Kidney (tissue), 14 donors: Measurements from ENCODE around the gene CSNK2A2. TPM values are rescaled to one million over a fixed set of nuclear protein-coding genes. Genes with fewer than 3 reads are reported as not detected.
A peak's percentile ranks its signal among the peaks of the same experiment; 100 is the strongest.

Experiments used
- DNase-seq, 5 donors: peaks; one replicate each; pipeline ENCODE4 v3.0.0-alpha.2; 2013 to 2020
- FAIRE-seq: peaks from 2 replicates; lab custom pipeline; 2012; peaks lifted over from hg19 to GRCh38; lab: Jason Lieb, UNC
- H3K27ac ChIP-seq, 2 donors: one replicate each; pipeline ENCODE4 v1.7.0; 2013; ENCODE audit warnings: low read depth in 2 of 2, low read length in 2 of 2, inconsistent platforms in 1 of 2
- H3K27me3 ChIP-seq: one replicate; pipeline ENCODE4 v1.7.1; 2013; ENCODE audit warnings: low read length, inconsistent platforms; ENCODE audit not compliant: control insufficient read depth, insufficient read depth
- H3K36me3 ChIP-seq, 3 donors: one replicate each; pipeline versions ENCODE4 v1.7.0 to v1.7.1; 2013; ENCODE audit warnings: low read length in 3 of 3, control low read depth in 1 of 3, inconsistent platforms in 1 of 3; ENCODE audit not compliant: insufficient read depth in 3 of 3, control insufficient read depth in 2 of 3
- H3K4me1 ChIP-seq, 3 donors: one replicate each; pipeline versions ENCODE4 v1.7.0 to v1.7.1; 2013; ENCODE audit warnings: low read length in 3 of 3, inconsistent platforms in 1 of 3, low read depth in 1 of 3; ENCODE audit not compliant: control insufficient read depth in 2 of 3, insufficient read depth in 2 of 3
- H3K4me3 ChIP-seq, 3 donors: one replicate each; pipeline versions ENCODE4 v1.7.0 to v1.8.1; 2013; ENCODE audit warnings: low read length in 3 of 3, control low read depth in 1 of 3, inconsistent platforms in 1 of 3
- H3K9ac ChIP-seq, 3 donors: one replicate each; pipeline versions ENCODE4 v1.7.0 to v1.7.1; 2013; ENCODE audit warnings: low read length in 3 of 3, control low read depth in 1 of 3, inconsistent platforms in 1 of 3
- H3K9me3 ChIP-seq, 3 donors: one replicate each; pipeline versions ENCODE4 v1.7.0 to v1.7.1; 2013; ENCODE audit warnings: low read length in 3 of 3, control low read depth in 1 of 3, inconsistent platforms in 1 of 3; ENCODE audit not compliant: control insufficient read depth in 2 of 3, insufficient read depth in 1 of 3
- intact Hi-C: fragments of 100-400 bp; cut with DNase I; formaldehyde crosslinking; loops from one replicate; pipeline ENCODE4 v1.11.1; 2022
- polyA plus RNA-seq: library from polyadenylated mRNA; stranded (reverse); fragments of 350-450 nt; fragmentation: Illumina TruSeq; extraction: RNeasy Lipid Tissue Mini Kit (QIAGEN cat#74804); gene quantifications from one replicate; pipeline ENCODE4 v1.2.3, GENCODE V29; 2014; ENCODE audit warnings: low read depth, low replicate concordance; ENCODE audit not compliant: insufficient read depth
- total RNA-seq: library from RNA; stranded (reverse); fragmentation: NEBNext Ultra II Directional; extraction: Animal tissue kit (Norgen Biotek cat#: 25700); gene quantifications from one replicate; pipeline ENCODE4 v1.2.1, GENCODE V29; 2021
- TF ChIP-seq, protein P1 (sequence below): IDR thresholded peaks from 3 replicates; pipeline ENCODE4 v1.5.1; 2012; ENCODE audit warnings: mild to moderate bottlenecking, moderate library complexity, borderline replicate concordance; ENCODE audit not compliant: insufficient read depth; ENCODE audit errors: extremely low read depth
- donor health status: control.
- donor health status: control.
- donor health status: control.
- donor health status: control.
- donor health status: control.
- donor health status: DM: yes; HTN: yes; CAD: no.
- donor health status: Normal renal cell carcinoma (clear cell type).

CSNK2A2 gene
- total and polyA plus RNA-seq, 2 donors from 2014 or later: 26.7 to 55.3 TPM

DNA sequence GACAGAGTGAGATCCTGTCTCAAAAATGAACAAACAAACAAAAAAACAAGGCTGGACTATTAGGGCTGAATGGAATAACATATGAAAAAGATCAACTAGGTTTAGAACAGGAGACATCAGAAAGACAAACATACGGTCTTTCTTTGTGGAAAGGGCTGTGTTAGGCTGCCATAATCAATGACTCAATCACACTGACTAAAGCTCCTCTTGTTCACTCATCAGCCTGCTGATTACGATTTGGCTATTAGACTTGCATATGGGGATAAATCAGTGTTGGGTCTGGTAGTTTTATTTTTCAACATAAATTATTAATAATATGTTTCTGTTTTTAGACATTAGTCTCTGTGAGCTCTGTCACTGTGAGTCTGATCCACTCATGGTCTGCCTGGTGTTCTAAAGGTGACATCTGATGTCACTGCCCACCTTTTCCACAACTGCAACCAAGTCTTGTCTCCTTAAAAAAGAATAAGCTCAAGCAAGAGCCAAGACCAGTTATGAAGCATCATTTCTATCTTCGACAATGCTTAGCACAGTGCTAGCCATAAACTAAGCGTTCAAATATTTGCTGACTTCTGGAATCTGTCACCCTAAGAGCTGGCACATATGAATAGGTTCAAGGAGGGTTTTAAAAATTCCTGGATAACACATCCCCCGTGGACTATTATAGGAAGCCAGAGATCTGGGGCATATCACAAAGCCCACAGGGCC, 79.0 kb downstream of the CSNK2A2 start:
- H3K36me3 ChIP-seq: peaks cover 16 to 23% (median 21%) of the 10 kb centered on the region in 3 donors
- no peak overlapping the region for H3K4me3 ChIP-seq
- no peaks in the 10 kb centered on the region for H3K9me3 ChIP-seq
- TF ChIP-seq, protein P1, sequence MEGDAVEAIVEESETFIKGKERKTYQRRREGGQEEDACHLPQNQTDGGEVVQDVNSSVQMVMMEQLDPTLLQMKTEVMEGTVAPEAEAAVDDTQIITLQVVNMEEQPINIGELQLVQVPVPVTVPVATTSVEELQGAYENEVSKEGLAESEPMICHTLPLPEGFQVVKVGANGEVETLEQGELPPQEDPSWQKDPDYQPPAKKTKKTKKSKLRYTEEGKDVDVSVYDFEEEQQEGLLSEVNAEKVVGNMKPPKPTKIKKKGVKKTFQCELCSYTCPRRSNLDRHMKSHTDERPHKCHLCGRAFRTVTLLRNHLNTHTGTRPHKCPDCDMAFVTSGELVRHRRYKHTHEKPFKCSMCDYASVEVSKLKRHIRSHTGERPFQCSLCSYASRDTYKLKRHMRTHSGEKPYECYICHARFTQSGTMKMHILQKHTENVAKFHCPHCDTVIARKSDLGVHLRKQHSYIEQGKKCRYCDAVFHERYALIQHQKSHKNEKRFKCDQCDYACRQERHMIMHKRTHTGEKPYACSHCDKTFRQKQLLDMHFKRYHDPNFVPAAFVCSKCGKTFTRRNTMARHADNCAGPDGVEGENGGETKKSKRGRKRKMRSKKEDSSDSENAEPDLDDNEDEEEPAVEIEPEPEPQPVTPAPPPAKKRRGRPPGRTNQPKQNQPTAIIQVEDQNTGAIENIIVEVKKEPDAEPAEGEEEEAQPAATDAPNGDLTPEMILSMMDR: no peak
- intact Hi-C loops: no loop called here
- H3K9ac ChIP-seq: no peak overlapping the region
- no peaks in the 10 kb centered on the region for H3K27me3 ChIP-seq
- H3K27ac ChIP-seq: no peak overlapping the region
- H3K4me1 ChIP-seq: peaks cover 5 to 20% (median 17%) of the 10 kb centered on the region in 3 donors
- FAIRE-seq (no peak), DNase-seq (peak in 1 of 5 donors; percentile 4)

DNA sequence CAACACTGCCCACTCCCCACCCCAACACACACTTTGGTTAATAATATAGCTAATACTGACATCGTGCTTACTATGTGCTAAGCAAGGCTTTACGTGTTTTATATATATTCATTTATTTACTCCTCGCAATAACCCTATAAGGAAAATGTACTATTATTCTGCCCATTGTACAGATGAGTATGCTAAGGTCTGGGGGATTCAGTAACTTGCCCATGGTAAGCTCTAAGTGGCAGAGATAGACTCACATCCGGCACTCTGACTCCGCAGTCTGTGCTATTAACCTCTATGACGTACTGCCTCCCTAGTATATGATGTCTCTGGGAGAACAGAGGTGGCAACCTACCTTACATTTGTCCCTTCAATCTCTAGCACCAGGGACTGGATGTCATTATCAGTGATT, 81.4 kb downstream of the CSNK2A2 start:
- no peaks in the 10 kb centered on the region for H3K9me3 ChIP-seq
- intact Hi-C loops: no loop called here
- DNase-seq: peak in 1 of 5 donors; percentile 5
- no peak for FAIRE-seq
- peaks cover 18 to 29% (median 26%) of the 10 kb centered on the region in 3 donors for H3K36me3 ChIP-seq
- H3K27me3 ChIP-seq: no peaks in the 10 kb centered on the region
- no peak overlapping the region for H3K27ac ChIP-seq
- peaks cover 2 to 13% (median 11%) of the 10 kb centered on the region in 3 donors for H3K4me1 ChIP-seq
- no peak overlapping the region for H3K9ac ChIP-seq
- TF ChIP-seq, protein P1: no peak
- H3K4me3 ChIP-seq: no peak overlapping the region

DNA sequence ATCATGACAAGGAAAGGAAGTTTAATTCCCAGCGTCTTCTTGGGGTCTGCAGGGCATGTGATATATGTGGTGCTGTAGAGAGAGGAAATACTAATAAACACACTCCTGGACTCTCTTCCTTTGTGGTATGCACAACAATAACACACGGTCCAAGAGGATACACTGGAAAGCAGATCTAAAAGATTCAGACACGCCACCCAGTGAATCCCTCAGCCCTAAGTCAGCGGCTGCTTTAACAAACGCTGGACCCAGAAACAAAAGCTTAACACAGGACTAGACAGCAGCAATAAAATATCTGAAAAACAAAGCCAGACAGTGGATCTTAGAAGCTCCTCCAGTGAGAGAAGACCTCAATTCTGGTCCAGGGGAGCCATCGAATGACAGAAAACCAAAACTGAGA, 81.8 kb downstream of the CSNK2A2 start:
- Histone ChIP-seq H3K9ac (no peak overlapping the region), H3K27me3 (no peaks in the 10 kb centered on the region), H3K4me3 (no peak overlapping the region), H3K36me3 (peaks cover 18 to 29% (median 26%) of the 10 kb centered on the region in 3 donors), H3K9me3 (no peaks in the 10 kb centered on the region), H3K4me1 (peaks cover 0 to 9% (median 6%) of the 10 kb centered on the region in 3 donors), H3K27ac (no peak overlapping the region)
- TF ChIP-seq, protein P1: no peak
- intact Hi-C loops: no loop called here
- DNase-seq (peak in 1 of 5 donors; percentile 13), FAIRE-seq (no peak)
